ENCODE results near the gene LCTL.

Gene LCTL

DNA sequence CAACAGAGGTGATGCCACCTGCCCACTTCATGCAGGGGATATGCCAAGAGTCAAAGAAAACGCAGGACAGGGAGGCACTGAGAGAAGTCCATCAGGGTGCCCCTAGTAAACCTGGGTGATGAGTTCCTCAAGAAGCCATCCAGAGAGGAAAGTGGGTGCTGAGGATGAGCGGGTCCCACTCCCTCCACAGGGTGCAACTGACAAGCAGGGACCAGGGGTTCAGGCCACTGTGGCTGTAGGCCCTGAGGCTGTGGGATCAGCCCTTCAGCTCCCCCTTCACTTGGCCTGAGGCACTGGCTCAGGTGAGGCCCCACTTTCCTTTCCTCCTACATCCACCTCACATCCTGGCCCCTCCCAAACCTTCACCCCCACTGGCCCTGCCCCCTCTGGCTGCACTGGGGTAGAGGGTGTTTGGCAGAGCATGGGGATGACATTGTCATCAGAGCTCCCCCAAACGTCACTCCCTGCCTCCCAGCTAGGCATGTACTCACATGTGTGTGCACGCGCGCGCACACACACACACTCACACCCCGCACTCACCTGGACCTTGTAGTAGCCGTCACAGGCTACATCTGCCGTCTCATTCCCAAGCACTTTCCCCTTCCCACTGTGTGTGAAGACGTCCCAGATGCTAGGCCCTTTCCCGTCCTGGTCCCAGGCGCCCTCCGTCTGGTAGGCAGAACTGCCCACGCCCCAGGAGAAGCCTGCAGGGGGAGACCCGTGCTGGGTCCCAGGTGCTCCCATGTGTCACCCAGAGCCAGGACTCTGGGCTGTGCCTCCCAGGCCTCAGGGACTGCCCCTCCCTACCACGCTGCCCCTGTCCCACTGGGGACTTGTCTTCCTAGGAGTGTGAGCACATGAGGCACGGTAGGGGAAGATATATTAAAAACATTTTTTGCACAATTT lies 1.4 kb downstream of the LCTL start:
- DNase-seq (ENCODE audit: low read depth): no peak

DNA sequence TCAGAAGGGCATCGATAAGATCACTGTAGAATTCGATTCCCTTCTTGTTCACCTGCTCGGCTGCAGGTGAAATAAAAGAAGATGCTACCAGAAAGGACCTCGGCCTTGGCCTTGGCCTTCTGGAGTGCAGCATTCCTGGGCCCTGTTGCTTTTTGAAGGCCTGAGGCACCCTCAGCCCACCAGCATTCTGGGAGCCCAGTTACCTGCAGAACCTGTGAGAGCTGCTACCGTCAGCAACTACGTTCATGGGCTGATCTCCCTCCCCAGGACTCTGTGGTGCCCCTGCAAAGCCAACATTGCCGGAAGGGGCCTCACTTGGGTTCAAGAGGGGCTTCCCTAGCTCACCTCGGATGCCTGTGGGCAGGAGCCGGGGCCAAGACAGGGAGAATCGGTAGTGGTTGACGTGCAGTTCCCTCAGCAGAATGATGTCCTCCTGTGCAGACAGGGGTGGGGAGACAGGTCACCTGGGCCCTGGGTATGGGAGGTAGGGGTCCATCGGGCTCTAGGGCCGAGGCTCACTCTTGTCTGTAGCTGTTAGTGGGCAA lies 2.2 kb downstream of the LCTL start:
- DNase-seq (ENCODE audit: low read depth): no peak

DNA sequence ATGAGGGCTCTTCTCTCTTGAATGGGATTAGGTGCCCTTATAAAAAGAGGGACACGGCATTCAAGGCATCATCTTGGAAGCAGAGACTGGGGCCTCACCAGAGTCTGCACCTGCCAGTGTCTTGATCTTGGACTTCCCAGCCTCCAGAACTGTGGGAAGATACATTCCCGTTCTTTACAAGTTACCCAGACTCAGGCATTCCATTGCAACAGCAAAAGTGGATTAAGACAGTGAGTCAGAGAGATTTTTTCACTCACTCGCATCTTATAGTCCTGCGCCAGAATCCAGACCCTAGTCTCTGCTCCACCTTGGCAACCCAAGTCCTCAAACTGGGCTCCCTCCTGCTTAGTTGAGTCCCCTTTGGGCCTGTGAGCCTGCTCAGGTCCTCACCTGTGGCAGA lies 2.7 kb downstream of the LCTL start:
- peak; percentile 63 for DNase-seq (ENCODE audit: low read depth)

DNA sequence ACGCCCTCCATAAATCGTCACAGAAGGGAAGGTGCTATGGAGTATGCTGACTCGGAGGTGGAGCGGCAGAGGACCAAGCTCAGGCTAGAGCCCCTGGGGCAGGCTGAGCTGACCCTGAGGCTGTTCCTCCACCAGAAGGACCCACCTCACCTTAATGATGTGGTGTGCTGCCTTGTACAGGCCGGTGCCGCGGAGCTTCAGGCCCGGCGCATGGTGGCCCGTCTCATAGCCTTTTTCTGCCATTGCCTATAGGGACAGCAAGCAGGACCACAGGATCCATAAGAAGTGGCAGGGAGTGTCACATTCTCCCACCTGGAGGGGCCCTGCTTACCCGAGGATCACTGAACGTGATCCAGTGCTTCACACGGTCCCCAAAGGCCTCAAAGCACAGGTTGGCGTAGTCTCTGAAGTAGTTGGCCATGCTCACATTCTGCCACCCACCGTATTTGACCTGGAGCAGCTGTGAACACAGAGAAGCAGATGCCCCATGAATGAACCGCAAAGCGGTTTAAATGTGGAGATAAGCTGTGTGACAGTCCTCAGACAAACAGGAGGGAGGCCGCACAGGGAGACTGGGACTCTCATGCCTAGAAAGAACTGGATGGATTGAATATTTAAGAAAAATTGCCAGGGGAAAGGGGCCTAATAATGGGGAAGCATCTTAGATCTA lies 4.8 kb downstream of the LCTL start:
- no peak for DNase-seq (ENCODE audit: low read depth)

DNA sequence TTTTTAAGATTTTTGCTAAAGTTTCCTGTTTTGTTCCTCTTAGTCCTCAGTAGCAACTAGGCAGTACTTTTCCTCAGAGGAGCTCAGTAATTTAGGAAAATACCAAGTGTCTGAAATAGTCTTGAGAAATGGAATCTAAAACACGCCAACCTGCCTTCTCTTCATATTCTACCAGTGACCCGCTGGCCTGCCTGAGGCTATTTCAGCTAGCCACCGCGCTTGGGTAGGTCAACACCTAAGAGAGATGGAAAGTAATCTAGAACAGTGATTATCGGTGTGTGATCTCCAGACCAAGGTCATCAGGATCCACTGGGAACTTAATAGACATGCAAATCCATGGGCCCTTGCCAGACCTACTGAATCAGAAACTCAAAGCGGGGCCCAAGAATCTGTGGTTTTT lies 7.5 kb downstream of the LCTL start:
- no peak for DNase-seq (ENCODE audit: low read depth)

DNA sequence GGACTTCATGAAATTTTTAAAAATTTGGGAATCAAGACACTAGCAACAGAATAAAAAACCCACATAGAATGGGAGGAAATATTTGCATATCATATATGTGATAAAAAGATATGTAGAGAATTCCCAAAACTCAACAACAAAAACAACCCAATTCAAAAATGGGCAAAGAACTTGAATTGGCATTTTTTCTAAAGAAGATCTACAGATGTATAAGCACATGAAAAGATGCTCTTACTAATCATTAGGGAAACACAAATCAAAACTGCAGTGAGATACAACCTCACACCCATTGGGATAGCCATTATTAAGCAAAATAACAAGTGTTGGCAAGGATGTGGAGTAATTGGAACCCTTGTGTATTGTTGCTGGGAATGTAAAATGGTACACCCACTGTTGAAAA lies 10.1 kb downstream of the LCTL start:
- DNase-seq (ENCODE audit: low read depth): no peak

DNA sequence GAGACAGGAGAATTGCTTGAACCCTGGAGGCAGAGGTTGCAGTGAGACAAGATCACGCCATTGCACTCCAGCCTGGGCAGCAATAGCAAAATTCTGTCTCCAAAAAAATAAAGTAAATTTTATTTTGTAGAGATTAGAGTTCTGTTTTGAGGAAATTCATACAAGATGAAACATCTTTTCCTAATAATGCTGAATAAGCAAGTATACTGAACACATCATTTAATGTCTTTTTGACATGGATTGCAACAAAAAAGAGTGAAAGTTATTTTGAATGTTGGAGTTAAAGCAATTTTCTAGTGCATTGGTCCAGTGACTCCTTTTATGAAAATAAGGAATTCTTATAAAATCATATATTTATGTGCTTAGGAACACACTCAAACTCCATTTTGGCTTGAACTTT lies 20.5 kb downstream of the LCTL start:
- no peak for DNase-seq (ENCODE audit: low read depth)

DNA sequence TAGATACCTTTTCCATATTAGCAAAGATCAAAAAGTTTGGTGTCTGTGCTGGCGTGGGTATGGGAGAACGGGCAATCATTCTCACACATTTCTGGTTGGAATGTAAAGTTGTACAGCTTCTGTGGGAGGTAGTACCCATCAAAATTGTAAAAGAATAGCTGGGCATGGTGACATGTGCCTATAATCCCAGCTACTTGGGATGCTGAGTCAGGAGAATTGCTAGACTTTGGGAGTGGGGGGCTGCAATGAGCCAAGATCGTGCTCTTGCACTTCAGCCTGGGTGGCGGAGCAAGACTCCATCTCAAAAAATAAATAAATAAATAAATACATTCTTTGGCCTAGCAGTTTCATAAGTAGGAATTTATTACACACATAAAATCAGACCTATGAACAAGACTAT lies 22.9 kb downstream of the LCTL start:
- DNase-seq (ENCODE audit: low read depth): no peak

DNA sequence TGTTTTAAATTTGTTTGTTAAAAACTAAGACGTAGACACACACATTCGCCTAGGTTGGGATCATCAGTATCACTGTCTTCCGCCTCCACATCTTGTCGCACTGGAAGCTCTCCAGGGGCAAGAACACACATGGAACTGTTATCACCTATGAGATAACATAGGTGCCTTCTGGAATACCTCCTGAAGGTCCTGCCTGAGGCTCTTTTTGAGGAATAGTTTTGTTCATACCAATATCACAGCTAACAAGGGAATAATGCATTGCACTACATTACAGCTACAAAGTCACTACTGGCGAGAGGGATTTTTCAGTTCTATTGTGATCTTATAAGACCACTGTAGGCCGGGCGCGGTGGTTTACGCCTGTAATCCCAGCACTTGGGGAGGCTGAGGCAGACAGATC lies 30.7 kb downstream of the LCTL start:
- DNase-seq (ENCODE audit: low read depth): no peak

DNA sequence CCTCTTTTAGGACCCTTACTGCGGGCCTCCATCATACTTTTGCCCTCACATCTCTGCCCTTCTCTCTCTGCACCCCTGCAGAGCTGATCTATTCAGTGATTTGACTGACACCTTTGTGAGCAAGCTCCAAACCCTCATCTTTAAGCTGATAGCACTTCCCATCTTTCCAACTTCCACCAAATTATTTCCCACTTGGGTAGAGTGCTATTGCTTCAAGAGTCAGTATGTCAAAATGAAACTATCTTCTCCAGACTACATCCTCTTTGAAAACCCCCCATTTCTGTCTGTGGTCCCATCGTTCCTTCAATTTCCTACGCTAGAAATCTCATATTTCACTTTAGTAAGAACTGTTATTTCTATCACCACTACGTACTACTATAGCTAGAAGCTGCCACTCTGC lies 41.0 kb downstream of the LCTL start:
- no peak for DNase-seq (ENCODE audit: low read depth)

DNA sequence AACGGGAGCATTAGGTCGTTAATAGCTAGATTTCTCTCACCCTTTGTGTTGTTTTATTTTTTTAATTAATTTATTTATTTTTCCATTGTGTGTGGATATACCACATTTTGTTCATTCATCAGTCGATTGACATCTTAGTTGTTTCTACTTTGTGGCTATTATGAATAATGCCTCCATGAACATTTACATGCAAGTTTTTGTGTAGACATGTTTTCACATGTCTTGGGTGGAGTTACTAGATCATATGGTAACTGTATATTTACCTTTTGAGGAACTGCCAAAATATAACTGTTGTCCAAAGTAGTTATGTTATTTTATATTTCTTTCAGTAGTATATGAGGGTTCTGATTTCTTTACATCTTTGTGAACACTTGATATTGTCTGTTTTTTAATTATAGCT lies 41.9 kb downstream of the LCTL start:
- DNase-seq (ENCODE audit: low read depth): no peak

DNA sequence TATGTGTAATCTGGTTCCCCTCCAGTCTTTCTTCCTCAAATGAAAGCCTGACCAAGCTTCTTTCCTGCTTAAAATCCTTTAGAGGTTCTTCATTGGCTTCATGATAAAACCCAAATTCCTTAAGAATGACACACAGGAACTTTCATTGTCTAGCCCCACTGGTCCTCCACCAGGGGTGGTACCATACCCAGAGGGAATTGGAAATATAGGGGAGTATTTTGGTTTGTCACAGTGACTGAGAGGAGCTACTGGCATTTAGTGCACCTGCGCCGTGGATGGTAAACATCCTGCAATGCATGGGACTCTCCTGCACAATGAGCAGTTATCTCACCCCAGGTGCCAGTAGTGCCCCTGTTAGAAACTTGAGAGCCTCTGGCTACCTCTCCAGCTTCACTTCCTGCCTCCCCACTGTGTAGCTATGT lies 49.9 kb downstream of the LCTL start:
- DNase-seq (ENCODE audit: low read depth): no peak

DNA sequence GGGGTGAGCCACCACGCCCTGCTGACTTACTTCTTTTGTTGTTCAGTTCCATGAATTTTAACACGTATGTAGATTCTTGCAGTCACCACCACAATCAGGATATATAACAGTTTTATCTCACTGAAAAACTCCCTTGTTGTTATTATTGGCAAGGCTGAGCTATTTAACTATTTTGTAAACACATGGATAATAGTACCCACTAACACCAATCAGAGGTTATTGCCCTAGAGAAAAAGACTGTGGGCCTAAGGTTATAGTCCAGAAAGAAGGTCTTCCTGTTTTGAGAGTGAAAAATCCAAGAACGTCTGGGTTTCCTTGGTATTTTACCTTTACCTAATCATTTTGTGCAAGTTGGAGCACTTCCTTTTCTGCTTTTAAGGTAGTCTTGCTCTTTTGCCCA lies 51.2 kb downstream of the LCTL start:
- DNase-seq (ENCODE audit: low read depth): no peak

DNA sequence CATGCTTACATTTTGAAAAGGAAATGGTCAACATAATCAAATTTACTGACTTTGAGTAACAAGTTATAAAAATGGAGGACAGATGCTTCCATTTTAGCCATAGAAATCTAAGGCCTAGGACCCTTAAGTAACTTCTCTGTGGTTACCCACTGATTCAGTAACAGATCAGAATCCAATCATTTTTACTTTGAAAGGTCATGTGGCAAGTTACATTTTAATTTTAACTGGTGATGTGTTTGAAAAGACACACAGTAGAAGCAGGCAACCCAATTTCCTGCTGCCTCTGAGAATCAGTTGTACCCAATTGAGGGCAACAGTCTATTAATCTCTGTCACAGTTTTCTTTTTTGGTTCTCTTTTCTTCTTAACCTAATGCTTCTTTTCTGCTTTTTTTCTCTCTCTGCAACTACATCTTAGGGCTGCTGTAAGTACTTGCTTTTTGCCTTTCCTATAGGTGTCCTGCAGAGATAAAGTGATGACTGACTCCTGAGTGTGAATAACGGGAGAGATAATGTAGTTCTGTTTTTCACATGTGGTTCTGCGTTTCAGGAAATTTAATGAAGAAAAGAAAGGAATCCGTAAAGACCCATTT lies 57.4 kb downstream of the LCTL start:
- no peak for DNase-seq (ENCODE audit: low read depth)

DNA sequence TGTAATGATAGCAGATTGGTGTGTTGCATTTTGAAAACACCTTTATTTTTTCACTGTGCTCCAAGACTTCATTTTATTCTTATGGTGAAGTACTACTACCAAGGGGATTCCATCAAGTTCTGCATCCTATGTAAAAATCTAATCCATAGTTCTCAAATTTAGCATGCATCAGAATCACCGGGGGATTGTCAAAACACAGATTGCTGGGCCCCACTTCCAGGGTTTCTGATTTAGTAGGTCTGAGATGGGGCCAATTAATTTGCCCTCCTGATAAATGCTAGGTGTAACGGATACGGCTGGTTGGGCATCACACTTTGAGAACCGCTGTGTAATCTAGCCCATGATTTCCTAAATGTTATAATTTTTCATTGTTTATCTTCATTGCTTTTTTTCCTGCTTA lies 60.0 kb downstream of the LCTL start:
- DNase-seq (ENCODE audit: low read depth): no peak

DNA sequence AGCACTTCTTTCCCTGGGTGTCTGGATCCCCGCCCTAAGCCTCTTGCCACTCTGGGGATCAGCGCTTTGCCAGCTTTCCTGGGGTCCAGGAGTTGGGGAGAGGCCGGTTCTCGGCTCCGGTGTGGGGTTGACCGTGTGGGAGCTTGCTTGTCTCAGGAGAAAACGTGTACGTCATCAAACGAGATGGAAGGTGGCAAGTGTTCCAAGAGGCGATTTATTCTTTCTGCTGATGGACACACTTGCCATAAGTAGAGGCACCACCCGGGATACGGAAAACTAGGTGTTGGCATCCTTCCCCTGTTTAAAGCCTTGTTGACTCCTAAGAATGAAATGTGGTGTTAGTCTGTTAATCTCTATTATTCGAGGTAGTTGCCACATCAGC lies 60.4 kb downstream of the LCTL start:
- peak; percentile 72 for DNase-seq (ENCODE audit: low read depth)

DNA sequence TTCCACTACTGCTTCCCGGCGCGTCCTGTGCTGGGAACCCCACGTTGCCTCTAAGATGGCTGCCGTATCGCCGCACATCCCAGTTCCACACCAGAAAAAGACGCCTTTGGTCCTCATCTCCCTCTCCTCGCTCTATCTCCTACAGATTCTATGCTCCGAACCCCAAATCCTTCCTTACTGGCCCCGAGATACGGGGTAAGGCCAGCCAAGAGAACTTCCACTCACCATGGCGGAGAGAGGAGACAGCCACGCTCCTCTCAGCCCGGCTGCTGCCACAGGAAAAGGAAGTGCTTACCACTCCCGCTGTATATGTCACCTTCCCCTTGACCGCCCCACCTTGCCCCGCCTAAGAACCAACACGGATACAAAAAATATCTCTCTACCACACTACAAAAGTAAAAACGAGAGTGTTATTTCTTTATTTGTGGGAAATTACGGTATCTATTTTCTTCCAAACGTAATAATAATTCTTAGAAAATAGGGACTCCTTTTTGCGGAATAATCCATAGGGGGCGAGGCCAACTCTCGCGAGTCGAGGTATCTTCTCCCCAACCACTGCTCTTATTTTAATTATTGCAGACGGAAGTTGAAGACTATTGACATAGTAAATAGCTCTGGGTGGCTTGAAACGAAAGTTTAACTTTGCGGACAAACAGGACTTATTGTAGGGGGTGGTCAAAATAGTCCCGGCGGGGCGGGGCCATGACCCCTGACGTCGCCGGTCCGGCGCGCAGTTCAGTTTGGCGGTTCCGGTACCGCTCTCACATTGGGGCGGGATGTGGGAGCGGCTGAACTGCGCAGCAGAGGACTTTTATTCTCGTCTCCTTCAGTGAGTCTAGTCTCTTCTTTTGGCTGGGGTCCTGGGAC lies 61.0 kb downstream of the LCTL start, which contains the start of the genes RPL4 and ZWILCH:
Gene RPL4, minus strand, starts transcription at position 293 of the 867 bp plus-strand sequence. Its CDS starts 65 bp downstream, at position 228.
Gene ZWILCH, plus strand, starts transcription at position 764 of the 867 bp plus-strand sequence. Its CDS starts 13 bp downstream, at position 777.
- peak; percentile 89 for DNase-seq (ENCODE audit: low read depth)

DNA sequence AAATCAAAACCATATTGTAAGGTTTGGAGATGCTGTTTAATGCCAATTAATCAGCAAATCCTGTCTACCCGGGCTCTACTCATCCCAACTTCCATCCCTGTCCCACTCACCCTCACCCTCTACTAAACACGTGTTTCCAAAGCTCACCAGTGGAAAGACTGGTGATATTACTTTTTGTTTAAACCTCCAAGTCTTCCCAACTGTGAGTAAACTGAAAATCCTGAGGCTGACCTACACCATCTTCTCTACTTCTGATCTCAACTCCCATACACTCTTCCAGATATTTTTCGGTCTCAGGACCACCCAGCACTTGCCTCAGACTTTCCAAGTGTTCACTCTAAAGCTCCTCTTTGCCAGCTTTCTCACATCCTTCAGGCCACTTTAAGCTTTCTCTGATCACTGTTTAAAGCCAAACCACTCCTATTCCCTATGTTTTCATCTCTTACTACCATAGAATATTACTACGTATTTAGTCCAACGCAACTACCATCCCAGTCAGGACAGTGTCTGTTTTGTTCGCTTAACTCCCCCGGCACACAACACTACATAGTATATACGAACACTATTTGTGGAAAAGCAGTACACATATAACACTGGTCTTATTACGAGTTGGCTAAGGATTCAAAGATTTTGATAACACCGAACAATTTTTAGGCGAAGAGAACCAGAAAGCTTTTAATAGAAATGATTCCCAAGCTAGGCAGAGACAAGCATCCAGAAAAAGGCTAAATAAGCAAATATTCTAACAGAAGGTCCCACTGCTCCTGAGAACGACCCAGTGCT lies 61.8 kb downstream of the LCTL start:
- DNase-seq (ENCODE audit: low read depth): no peak

DNA sequence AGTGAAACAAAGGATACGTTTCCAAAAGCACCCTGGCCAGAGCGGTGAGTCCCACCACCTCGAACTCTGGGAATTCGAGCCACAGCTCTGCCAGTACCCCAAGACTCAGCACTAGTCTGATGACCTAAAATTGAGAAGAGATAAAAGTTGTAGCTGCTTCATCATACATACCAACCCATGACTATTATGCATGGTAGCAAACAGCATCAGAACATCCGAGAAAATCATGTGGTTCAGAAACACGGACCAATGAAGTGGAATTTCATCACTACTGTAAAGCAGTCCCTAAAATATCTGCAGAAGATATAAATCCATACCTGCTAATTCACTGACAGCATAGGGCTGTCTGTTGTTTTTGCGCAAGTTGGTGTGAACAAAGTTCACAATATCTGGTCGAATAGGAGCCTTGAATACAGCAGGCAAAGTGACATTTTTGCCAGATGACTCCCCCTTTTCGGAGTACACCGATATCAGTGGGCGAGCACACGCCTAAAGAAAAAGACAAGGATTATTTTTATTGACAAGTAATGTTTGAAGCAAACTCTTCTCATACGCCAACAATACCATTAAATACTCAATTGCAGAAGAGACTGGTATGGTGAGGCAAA lies 62.7 kb downstream of the LCTL start:
- peak; percentile 71 for DNase-seq (ENCODE audit: low read depth)

DNA sequence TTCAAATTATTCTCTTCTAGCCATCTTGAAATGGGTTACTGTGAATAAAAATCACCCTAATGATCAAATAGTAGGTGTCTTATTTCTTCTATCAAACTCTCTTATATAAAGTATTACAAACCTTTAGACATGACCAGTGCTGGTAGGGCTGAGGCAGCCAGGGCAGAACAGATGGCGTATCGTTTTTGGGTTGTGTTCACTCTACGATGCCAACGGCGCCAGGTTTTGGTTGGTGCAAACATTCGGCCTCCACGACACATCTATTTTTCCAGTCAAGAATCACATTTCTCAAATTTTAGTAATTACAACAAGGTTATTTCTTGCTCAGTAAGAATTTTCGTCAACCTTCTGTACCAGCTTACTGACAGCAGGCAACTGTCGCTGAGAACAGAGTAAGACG lies 63.3 kb downstream of the LCTL start:
- no peak for DNase-seq (ENCODE audit: low read depth)
